HFF-Myc (cell line): ENCODE measurements around the gene TMEM107.

Experiments
- DNase-seq: peaks from one replicate; pipeline ENCODE4 v3.0.0-alpha.2; 2011; ENCODE audit warnings: low read depth; ENCODE audit errors: extremely low read depth
- H3K4me3 ChIP-seq: replicated peaks from 2 replicates; pipeline ENCODE4 v1.5.1; 2011; ENCODE audit warnings: low read depth, mild to moderate bottlenecking, control low read depth, low read length
- CTCF ChIP-seq: IDR thresholded peaks from 2 replicates; pipeline ENCODE4 v1.5.1; 2012; ENCODE audit warnings: mild to moderate bottlenecking, low read depth, low read length, control low read depth; ENCODE audit errors: missing control alignments

The TMEM107 gene

GRCh38 chr17:8188263-8188839, 12.2 kb upstream of the TMEM107 start:
- no peak for TF ChIP-seq CTCF
- H3K4me3 ChIP-seq = peak overlapping the region; percentile 69
- no peak for DNase-seq

GRCh38 chr17:8187517-8188262, 11.5 kb upstream of the TMEM107 start:
- TF ChIP-seq CTCF = no peak
- H3K4me3 ChIP-seq = peak overlapping the region; percentile 90
- peak; percentile 100 for DNase-seq

- DNase-seq = peak; percentile 94
- peak overlapping the region; percentile 90 for H3K4me3 ChIP-seq
- no peak for TF ChIP-seq CTCF
These were observed 10.8 kb upstream of the TMEM107 start for GRCh38 chr17:8186787-8187516.

DNA sequence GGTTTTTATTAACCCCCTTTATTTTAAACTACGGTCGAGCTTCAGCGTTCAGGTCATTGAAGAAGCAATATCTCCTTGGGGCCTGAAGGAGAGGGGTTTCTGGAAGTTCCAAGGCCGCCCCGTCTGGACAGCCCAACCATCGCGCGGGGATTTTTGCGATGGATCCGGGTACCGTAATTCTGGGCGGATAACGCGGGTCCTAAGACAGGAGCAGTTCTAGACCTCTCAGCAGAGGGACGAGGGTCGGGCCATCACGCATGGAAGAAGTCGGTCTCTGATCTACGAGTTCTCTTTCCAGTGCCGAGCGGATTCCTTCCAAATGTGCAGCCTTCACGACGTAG, 10.2 kb upstream of the TMEM107 start:
- no peak for DNase-seq
- peak; percentile 26 for TF ChIP-seq CTCF

DNA sequence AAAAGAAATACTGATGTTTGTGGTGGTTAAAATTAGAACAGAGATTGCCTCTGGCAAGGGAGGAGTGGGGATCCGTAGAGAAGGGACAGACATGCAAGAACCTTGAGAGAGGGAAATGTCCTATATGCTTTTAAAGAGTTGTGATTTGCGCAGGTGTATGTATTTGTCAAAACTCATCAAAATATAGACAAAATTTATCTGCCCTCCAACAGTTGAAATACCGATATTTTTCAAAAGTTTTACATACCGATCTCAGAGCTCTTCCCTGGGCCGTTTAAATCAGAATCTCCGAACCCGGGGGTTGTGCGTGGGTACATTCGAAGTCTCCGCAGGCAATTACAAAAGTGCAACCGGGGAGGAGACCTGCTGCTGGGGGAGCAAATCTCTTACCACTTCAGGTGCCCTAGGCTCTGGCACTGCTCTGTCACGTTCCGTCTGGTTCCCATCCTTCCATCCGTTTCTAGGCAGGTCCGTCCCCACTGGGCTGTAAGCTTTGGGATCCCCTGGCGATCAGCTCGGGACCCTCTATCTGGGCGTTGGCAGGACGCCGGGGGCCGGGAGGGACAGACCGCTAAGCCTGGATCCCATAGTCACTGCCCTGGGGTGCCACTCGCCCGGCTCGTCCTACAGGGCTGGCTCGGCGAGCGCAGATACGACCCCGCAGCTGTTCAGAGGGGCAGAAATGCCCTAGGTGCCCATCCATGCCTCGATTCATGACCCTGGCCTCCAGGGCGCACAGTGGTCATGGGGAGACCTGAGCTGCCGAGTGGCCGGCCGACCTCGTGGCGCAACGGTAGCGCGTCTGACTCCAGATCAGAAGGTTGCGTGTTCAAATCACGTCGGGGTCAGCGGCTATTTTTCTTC, 9.6 kb upstream of the TMEM107 start:
- TF ChIP-seq CTCF = no peak
- H3K4me3 ChIP-seq = peak overlapping the region; percentile 90

More for the DNA sequence above, 10.2 kb upstream of the TMEM107 start:
- peak overlapping the region; percentile 90 for H3K4me3 ChIP-seq

GRCh38 chr17:8176998-8177731, 985 bp upstream of the TMEM107 start:
- peak overlapping the region; percentile 53 for H3K4me3 ChIP-seq
- no peak for DNase-seq
- no peak for TF ChIP-seq CTCF

More for the DNA sequence above, 9.6 kb upstream of the TMEM107 start:
- no peak for DNase-seq
